ENCODE data around the gene GSTK1.

Gene GSTK1

DNA sequence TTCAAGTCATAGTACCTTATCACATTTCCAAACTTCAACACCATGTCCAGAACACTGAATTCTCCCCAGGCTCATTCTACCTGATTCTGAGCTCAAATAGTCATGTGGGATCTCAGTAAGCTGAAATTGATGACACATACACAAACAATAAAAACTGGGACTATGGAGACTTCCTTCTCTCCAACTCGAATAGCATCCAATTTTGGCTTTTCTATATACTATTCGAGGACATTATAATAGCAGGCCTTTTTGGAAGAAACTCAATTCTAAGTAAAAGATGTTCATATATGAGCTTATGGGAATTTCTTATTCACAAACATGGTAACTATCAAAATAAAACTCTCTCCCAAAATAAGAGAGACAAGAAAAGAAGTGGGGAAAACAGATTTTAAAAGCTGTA is 42.0 kb upstream of the GSTK1 start:
- H3K27me3 Mint-ChIP-seq (ENCODE audit: low read depth): peaks cover 3% of the 10 kb centered on the region
- no peaks in the 10 kb centered on the region for H3K9me3 Mint-ChIP-seq
- H3K36me3 Mint-ChIP-seq (ENCODE audit: low read depth): no peaks in the 10 kb centered on the region
- H3K4me1 Mint-ChIP-seq: no peaks in the 10 kb centered on the region
- H3K4me3 Mint-ChIP-seq: no peak overlapping the region
- H3K27ac Mint-ChIP-seq: no peak overlapping the region
- TF ChIP-seq, protein P1, sequence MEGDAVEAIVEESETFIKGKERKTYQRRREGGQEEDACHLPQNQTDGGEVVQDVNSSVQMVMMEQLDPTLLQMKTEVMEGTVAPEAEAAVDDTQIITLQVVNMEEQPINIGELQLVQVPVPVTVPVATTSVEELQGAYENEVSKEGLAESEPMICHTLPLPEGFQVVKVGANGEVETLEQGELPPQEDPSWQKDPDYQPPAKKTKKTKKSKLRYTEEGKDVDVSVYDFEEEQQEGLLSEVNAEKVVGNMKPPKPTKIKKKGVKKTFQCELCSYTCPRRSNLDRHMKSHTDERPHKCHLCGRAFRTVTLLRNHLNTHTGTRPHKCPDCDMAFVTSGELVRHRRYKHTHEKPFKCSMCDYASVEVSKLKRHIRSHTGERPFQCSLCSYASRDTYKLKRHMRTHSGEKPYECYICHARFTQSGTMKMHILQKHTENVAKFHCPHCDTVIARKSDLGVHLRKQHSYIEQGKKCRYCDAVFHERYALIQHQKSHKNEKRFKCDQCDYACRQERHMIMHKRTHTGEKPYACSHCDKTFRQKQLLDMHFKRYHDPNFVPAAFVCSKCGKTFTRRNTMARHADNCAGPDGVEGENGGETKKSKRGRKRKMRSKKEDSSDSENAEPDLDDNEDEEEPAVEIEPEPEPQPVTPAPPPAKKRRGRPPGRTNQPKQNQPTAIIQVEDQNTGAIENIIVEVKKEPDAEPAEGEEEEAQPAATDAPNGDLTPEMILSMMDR (IDR thresholded peaks at IDR 0.05; ENCODE audit: unreplicated experiment in 3 of 3): no peak

DNA sequence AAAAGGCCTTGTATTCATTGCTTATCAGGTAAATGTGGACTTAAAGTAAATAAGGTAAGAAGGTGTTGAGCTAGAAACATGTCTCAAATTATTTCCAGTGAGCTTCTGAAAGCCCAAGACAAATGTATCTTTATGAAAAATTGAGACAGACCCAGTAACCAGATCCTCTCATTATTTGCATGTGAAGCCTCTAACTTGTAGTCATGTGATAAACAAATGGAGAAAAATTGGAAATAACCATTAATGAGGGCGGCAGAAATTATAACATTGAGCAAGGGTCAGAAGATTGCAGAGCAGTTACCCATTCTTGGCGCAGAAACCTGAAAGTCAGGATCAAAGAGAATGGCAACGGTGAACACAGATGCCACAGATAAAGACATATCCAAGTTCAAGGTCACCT is 41.5 kb upstream of the GSTK1 start, which contains the start of gene TAS2R40:
Gene TAS2R40, plus strand, starts transcription at position 301 of the 400 bp plus-strand sequence. Its CDS starts 42 bp downstream, at position 343.
- Mint-ChIP-seq H3K27ac (no peak within 1 kb of the TSS), H3K36me3 (ENCODE audit: low read depth) (no peaks in the 10 kb centered on the region), H3K9me3 (no peaks in the 10 kb centered on the region), H3K4me1 (no peaks in the 10 kb centered on the region), H3K4me3 (no peak within 1 kb of the TSS), H3K27me3 (ENCODE audit: low read depth) (peaks cover 3% of the 10 kb centered on the region)
- TF ChIP-seq, protein P1 (IDR thresholded peaks at IDR 0.05; ENCODE audit: unreplicated experiment in 3 of 3): no peak

DNA sequence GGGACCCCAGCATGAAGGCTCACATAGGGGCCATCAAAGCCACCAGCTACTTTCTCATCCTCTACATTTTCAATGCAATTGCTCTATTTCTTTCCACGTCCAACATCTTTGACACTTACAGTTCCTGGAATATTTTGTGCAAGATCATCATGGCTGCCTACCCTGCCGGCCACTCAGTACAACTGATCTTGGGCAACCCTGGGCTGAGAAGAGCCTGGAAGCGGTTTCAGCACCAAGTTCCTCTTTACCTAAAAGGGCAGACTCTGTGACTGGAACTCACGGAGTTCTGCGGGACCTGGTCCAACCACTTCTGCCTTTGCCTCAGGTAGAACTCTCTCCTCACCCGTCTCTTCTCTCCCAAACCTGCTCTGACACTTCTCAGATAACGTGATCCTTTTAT is 40.5 kb upstream of the GSTK1 start:
- TF ChIP-seq, protein P1 (IDR thresholded peaks at IDR 0.05; ENCODE audit: unreplicated experiment in 3 of 3): no peak
- Mint-ChIP-seq H3K36me3 (ENCODE audit: low read depth) (no peaks in the 10 kb centered on the region), H3K27ac (no peak overlapping the region), H3K4me3 (no peak overlapping the region), H3K4me1 (no peaks in the 10 kb centered on the region), H3K27me3 (ENCODE audit: low read depth) (peaks cover 3% of the 10 kb centered on the region), H3K9me3 (no peaks in the 10 kb centered on the region)

DNA sequence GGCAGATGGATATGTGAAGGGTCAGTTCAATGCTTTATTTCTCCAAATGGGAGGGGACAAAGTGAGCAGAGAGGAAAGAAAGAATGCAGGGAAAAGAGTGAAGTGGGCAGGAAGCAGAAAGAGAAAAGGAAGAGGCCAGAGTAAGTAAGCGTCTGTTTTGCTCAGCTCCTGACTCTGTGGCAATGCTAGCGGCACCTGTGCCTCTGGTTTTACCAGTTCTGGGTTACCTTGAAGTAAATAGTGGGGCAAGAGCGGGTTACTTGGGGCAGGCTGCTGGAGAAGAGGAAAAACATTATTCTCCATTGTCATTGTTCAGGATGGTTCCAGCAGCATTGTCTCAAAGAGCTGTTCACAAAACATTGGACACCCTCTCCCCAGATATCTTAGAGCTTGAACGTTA is 39.5 kb upstream of the GSTK1 start:
- Mint-ChIP-seq H3K36me3 (ENCODE audit: low read depth) (no peaks in the 10 kb centered on the region), H3K9me3 (no peaks in the 10 kb centered on the region), H3K27me3 (ENCODE audit: low read depth) (peaks cover 3% of the 10 kb centered on the region), H3K4me1 (no peaks in the 10 kb centered on the region), H3K27ac (no peak overlapping the region), H3K4me3 (no peak overlapping the region)
- TF ChIP-seq, protein P1 (IDR thresholded peaks at IDR 0.05; ENCODE audit: unreplicated experiment in 3 of 3): no peak

DNA sequence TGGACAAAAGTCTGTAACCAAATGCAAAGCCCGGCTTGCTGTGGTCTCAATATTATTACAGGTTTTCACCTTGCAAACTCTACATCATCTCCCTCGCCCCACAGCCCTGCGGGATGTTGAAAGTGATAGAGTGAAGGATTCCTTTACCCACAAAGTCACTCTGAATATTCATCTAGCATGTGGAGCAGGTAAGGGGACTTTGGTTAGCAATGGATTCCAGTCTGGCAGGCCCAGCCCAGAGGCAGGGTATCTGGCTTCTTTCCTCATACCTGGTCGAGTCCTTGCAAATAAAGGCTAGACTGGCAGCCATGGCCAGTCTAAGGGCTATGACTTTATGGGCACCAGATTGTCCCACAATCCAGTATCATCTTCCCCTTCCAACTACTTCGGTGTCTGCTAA is 38.2 kb upstream of the GSTK1 start:
- Mint-ChIP-seq H3K9me3 (no peaks in the 10 kb centered on the region), H3K27me3 (ENCODE audit: low read depth) (no peaks in the 10 kb centered on the region), H3K27ac (no peak overlapping the region), H3K4me1 (no peaks in the 10 kb centered on the region), H3K36me3 (ENCODE audit: low read depth) (no peaks in the 10 kb centered on the region), H3K4me3 (no peak overlapping the region)
- TF ChIP-seq, protein P1 (IDR thresholded peaks at IDR 0.05; ENCODE audit: unreplicated experiment in 3 of 3): no peak

DNA sequence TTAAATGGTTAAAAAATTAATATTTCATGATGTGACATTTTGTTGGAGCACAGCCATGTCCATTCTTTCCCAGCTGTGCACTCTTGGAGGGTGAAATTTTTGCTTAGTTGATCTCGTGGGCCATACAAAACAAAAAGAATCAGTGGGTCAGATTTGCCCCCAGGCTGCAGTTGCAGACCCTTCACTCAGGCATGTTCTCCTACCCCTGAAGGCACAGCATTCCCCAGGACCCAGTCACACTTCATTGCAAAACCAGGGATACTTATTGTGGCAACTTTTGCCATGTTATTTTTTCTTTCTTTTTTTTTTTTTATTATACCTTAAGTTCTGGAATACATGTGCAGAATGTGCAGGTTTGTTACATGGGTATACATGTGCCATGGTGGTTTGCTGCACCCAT is 35.4 kb upstream of the GSTK1 start:
- Mint-ChIP-seq H3K36me3 (ENCODE audit: low read depth) (no peaks in the 10 kb centered on the region), H3K4me3 (no peak overlapping the region), H3K27ac (peak overlapping the region in 1 of 3 experiments; percentile 62), H3K4me1 (no peaks in the 10 kb centered on the region), H3K9me3 (no peaks in the 10 kb centered on the region), H3K27me3 (ENCODE audit: low read depth) (no peaks in the 10 kb centered on the region)
- TF ChIP-seq, protein P1 (IDR thresholded peaks at IDR 0.05; ENCODE audit: unreplicated experiment in 3 of 3): no peak

Data from nephron (organoid).